A204.1 (cell line): ENCODE measurements around the gene PLCL1.
"Not testable (repeated sequence)": the region's sequence is repeated elsewhere in the genome, so short reads cannot be mapped to it uniquely, and the experiment has no call there.

Experiments used
- FAIRE-seq: peaks from 2 replicates; lab custom pipeline; 2012; peaks lifted over from hg19 to GRCh38; lab: Jason Lieb, UNC

The PLCL1 gene

GRCh38 chr2:197810016-197810415 is 5.6 kb downstream of the PLCL1 start:
- no peak for FAIRE-seq

- FAIRE-seq = no peak
Observed at GRCh38 chr2:197810491-197810890, 6.1 kb downstream of the PLCL1 start.

DNA sequence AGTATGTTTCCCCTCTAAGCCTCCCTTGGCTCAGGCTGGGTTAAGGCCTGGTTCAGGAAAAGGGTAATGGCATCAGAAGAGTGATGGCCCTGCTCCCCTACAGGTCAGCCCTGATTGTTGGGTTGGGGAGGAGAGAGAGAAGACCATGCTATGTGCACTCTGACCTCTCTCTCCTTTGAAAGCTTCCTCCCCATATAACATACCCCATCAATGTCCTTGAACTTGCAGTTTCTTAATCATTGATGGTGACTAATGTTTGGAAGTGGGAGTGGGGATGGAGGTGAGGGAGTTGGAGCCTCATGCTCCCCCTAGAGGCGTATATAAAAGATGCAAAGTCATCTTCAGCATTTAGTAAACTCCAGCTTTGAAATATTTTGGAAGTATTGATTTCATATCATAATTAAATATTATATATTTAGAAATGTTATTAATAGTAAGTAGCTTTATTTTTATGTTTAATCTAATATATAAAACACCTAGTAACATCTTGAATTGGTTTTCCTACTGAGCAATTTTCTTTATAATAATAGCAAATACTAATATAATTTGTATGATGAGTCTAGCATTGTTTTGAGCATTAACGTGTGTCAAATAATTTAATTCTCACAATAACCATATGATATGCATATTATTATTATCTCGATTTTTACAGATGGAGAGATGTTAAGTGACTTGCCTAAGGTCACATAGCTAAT is 8.8 kb downstream of the PLCL1 start:
- FAIRE-seq = peak; percentile 85

DNA sequence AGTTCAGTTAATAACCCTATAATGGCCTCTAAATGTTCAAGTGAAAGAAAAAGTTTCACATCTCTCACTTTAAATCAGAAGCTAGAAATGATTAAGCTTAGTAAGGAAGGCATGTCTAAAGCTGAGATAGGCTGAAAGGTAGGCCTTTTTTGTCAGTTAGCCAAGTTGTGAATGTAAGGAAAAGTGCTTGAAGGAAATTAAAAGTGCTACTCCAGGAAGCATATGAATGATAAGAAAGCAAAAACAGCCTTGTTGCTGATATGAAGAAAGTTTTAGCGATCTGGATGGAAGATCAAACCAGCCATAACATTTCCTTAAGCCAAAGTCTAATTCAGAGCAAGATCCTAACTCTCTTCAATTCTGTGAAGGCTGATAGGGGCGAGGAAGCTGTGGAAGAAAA is 10.1 kb downstream of the PLCL1 start:
- no peak for FAIRE-seq

DNA sequence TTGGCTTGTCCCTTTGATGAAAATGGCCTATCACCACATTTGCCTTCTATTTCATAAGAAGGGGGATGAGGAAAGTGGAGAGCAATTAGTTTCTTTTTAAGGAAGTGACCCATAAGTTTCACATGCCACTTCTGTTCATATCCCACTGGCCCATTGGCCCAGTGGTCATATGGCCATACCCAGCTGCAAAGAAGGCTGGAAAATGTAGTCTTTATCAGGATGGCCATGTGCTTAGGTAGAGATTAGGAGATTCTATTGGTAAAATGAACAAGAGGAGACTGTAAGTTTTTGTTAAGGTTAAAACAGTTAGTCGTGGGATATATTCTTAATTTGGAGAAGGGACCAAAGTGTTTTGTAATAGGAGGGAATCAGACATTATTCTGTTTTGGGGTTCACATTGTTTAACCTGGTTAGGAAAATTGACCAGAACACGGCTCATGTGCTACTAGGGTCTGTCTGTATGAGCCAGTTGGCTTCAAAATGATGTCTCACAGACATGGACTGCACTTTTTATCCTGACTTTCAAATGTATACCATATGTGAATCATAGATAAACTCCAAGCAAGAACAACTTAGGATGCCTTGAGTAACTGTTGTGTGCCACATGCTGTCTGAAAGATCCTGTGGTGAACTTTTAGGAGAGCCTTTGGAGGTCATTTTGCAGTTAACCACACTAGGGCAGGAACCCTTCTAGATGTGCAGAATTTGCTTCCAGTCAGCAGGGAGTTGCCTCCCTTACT is 17.3 kb downstream of the PLCL1 start:
- no peak for FAIRE-seq

- no peak for FAIRE-seq
Observed at GRCh38 chr2:197822333-197822732, 17.9 kb downstream of the PLCL1 start.

DNA sequence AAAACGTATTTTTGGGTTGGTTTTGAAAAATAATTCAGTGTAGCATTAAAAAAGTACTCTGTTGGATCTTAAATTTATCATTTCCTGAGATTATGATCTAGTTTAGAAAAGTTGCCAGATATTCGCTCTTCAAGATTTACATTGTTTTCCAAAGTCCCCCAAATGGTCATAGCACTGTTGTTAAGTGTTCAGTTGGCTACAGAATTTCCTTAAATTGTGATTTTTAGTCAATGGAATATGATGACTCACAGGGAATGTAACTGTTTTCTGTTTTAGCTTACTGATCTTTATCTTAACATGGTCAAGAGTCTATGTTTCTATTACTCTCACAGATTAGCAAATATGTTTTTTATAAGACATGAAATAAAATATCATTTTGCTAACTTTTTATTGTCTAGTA is 23.2 kb downstream of the PLCL1 start:
- no peak for FAIRE-seq

DNA sequence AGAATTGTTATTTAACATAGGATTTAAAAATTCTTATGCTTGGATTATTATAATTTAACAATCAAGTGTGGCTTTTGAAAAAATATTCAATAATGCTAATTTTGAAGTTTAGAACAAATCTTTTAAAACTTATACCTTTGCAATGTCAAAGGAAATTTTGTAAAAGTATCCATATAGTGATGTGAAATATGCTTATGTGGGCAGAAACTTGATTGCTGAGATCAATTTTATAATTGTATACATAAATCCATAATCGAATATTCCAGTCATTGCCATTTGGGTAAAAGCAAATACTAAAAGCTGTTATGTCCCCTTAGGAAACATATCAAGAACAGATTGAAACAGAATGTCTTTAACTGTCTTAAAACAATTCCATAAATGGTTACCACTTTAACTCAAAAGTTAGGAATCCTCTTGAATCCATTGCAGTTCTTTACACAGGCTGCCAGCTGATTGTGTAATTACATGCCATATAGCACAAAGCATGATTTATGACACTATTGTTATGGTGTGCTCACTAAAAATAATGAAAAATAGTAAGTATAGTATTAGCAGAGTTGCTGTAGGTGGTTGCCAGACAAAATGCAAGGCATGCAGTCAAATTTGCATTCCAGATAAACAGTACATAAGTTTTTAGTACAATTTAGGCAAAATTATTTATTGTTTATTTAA is 24.2 kb downstream of the PLCL1 start:
- no peak for FAIRE-seq

DNA sequence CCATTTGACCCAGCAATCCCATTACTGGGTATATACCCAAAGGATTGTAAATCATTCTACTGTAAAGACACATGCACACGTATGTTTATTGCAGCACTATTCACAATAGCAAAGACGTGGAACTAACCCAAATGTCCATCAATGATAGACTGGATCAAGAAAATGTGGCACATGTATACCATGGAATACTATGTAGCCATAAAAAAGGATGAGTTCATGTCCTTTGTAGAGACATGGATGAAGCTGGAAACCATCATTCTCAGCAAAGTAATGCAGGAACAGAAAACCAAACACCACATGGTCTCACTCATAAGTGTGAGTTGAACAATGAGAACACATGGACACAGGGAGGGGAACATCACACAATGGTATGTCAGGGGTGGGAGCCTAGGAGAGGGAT is 30.4 kb downstream of the PLCL1 start:
- FAIRE-seq = not testable (repeated sequence)

DNA sequence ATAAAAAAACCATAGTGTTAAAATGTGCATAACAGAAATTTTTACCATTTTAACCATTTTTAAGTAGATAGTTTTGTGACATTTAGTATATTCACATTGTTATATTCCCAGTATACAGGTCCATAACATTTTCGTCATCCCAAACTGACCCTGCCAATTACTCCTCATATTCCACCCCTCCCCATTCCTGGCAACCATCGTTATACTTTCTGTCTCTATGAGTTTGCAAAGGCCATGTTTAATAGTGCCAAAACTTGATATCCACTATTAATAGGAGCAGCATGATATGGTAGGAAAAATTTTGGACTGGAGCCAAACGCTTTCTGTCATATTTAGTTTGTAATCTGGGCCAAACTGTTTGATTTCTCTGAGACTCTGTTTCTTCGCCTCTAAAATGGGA is 30.9 kb downstream of the PLCL1 start:
- no peak for FAIRE-seq

DNA sequence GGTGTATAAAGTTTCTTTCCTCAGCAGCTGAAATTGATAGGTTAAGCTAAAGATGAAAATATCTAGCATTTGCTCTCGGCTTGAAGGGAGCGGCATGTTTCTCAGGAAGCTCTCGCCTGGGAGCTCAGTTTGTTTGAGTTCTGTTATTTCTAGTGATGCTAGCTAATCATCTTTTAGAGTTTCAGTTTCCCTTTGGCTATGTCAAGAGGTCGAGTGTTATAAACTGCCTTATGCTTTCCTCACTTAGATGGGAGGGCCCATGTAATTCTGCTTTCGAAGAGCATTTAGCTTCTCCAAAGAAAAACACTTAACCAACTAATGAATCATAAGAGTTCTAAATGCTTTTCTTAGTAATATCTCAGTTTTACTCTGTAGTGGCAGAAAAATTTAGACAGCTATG is 33.6 kb downstream of the PLCL1 start:
- FAIRE-seq = no peak

- no peak for FAIRE-seq
Observed at GRCh38 chr2:197838579-197838978, 34.2 kb downstream of the PLCL1 start.

DNA sequence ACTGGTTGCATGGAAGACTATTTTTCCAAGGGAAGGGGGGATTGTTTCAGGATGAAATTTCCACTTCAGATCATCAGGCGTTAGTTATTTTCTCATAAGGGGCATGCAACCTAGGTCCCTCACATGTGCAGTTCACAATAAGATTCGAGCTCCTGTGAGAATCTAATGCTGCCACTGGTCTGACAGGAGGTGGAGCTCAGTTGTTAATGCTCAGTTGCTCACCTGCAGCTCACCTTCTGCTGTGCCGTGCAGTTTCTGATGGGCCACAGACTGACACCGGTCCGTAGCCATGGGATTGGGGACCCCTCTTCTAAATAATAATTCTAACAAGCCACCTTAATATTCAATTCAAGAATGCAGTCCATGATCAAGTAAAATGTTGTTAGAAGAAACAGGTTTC is 34.9 kb downstream of the PLCL1 start:
- FAIRE-seq = no peak

- no peak for FAIRE-seq
Observed at GRCh38 chr2:197839856-197840255, 35.5 kb downstream of the PLCL1 start.

- no peak for FAIRE-seq
Observed at GRCh38 chr2:197846128-197846527, 41.7 kb downstream of the PLCL1 start.

DNA sequence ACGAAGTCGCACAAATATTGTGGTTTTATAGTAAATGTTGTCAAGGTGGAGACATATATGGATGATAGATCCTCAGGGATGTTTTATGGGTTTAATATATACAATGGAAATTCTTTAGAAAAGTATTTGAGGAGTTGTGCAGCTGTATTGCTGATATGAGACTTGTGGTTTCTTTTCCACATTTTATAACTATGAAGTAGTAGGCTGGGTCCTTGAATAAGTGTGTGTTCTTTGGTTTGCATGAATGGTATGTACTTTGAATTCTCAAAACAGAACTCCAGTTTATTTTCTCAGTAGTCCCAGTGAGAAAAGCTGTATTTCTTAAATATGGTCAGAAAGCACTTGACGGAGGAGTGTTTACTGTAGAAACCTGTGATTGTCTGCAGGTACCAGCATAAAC is 42.4 kb downstream of the PLCL1 start:
- FAIRE-seq = no peak

DNA sequence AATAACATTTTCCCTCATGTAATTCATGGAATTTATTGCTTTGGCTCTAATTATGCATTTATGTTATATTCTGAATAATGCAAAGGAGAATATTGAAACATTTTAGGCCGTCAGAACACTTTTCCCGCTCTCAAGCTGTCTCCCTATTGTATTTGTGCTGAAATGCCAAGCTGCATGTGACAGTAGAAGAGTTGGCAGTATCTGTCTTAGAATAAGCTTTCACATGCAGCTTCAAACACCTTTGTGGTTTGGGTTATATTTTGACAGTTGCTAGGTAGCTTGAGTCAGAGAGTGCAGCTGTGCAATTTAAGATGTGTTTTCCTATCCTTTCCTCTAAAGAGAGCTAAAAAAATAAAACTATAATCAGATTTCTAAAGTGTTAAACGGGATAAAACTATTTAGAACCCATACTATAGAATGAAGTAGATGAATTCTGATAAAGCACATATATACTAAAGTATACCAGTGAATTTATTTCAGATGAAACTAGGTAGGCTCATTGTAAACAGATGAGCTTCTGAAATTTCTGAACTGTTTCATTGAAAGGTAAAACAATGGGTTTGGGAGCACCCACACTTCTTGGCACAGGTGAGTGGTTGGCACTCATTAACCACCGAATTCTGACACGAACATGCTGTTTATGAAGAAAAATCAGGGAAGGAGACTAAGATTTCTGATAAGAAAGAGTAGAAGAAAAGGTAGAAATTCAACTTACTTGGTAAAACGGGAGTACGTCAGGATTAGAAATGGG is 43.4 kb downstream of the PLCL1 start:
- no peak for FAIRE-seq

DNA sequence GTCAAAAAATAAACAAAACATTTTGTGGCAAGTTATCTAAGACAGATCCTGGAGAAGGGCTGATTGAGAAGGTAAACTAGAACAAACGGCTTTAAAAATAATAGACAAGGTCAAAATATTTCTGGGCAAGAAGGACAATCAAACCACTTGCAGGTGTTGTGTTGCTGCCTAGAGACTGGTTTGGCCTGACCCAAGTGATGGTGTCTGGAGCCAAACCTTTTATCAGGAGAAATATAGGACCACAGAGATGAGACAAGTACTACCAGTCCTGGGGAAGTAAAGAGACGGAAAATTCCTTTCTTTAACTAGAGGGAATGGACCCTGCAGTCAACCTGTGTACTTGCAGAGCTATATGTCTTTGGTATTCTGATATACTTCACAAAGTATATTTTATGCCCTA is 44.2 kb downstream of the PLCL1 start:
- FAIRE-seq = no peak

DNA sequence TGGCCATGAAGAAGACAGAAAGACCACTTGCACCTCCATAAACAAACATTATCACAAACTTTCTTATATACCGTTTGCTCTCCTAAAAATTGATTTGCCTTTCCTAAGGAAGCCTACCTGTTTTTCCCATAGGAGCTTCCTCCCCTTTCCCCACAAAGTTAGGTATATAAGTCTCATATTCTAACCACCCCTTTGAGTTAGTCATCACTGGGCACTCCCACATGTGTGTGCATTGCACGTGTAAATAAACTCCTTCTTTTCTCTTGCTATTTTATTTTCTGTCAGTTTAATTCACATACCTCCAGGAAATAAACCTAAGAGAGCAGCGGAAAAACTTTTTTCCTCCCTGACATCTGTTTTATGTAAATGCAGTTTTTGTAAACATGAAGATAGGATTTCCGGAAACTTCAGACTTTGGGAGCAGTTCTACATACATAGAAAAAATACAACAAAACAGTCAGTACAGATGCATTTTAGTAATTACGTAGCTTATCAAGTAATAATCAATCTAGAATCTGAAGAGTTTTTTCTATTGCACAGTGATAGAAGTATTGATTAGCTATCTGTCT is 46.6 kb downstream of the PLCL1 start:
- FAIRE-seq = no peak

DNA sequence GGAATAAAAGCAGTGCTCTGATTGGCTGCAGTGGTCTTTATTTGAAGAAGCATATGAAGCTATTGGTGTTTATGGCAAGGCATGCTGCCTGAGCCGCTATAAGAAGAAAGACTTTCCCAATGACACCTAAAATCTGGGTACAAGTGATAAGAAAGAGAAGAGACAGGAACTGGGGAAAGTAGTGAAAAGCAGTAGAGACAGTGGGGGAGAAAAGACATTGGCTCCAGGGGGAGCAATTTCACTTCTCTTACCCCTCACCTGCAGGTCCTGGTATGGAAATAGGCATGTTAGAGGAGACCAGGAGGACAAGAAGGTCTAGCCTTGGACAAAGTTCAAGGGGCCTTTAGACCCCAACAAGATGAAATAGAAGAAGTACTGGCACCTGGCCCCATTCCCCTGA is 47.1 kb downstream of the PLCL1 start:
- FAIRE-seq = no peak

DNA sequence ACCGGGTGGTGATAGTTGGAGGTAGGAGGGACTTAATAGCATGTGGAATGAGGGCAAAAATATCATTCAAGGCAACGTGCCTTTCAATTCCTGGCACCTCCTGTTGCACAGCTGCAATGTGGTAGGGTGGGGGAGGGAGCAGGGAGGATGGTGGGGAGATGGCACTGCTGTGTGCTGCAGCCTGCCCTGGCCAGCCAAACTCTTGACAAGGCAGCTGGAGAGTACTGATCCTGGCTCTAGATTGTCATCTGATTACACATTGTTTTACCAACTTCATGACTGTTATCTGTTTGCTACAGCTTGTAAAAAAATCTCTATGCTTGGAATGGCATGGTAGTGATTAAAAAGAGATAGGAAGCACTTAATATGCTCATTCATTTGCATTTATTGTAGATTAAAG is 47.7 kb downstream of the PLCL1 start:
- FAIRE-seq = no peak

- FAIRE-seq = no peak
Observed at GRCh38 chr2:197853549-197853948, 49.2 kb downstream of the PLCL1 start.
